HCEC 1CT (cell line): ENCODE data around the gene TMEM117.

Source experiments
- DNase-seq: peaks from one replicate; pipeline ENCODE4 v3.0.0-alpha.2; 2017

The TMEM117 gene

DNA sequence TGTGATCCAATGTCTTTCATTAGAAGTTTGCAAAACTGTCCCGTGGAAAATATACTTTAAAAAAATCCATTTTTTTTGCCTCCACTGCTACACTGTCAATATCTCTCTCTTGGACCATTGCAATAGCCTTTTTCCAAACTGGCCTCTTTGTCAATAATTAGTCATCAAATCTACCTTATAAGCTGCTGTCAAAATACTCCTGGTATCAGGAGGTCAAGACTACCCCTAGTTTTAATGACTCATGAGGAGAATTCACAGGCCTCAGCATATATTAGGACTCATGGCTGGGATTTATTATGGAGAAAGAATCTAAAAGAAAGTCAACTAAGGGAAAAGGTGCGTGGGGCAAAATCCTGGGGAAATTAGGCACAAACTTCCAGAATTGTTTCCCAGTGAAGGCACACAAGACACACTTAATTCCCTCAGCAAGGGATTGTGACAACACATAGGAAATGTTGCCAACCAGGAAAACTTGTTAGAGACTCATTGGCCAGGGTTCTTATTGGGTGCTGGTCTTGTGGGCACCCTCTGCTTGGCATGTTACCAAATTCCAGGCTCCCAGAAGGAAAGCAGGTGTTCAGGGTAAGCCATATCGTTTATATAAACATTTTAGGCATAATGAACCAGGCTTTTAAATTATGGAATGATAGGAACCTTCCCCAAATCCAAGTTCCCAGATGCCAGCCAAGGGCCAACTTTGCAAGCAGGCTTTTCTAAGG lies 56.1 kb downstream of the TMEM117 start:
- DNase-seq: peak; percentile 18

- DNase-seq: peak; percentile 61
These were observed 57.8 kb downstream of the TMEM117 start for GRCh38 chr12:43893670-43894069.

DNA sequence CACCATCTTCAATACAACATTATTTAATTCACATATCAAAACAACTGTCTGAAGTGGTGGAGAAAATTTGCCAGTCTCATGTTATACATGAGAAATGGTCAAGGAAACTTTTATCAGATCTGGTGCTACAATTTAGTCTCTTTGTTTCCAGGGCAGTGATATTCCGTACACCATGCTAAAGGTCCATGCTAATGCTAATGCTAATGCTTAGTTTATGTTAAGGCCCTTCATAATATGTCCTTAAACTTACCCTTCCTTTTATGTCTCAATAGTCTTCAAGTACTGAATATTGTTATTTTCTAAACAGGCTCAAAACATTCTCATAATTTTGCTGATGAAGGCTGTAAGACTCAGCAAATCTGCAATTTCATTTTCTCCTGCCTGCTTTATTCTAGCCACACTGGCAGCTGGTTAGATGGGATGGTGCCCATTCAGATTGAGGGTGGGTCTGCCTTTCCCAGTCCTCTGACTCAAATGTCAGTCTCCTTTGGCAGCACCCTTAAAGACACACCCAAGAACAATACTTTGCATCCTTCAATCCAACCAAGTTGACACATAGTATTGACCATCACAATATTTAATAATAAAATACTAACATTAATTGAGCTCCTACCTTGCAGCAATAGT lies 59.8 kb downstream of the TMEM117 start:
- DNase-seq: no peak

DNA sequence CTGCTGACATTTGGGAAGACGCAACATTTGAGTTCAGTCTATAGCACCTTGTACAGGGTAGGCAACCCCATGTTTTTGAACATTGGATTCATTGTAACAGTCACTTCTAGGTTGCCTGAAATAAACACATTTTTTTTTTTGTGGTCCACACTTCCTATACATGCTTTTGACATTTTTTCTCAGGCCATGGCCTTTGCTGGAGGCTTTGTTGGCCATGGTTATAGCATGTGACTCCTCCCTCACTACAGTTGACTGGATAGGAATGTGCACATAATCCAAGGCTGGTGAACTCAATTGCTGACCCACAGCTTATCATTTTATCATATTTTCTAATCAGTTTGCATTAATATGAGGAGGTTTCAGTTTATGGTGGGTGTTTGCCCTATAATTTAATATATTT lies 60.6 kb downstream of the TMEM117 start:
- no peak for DNase-seq

DNA sequence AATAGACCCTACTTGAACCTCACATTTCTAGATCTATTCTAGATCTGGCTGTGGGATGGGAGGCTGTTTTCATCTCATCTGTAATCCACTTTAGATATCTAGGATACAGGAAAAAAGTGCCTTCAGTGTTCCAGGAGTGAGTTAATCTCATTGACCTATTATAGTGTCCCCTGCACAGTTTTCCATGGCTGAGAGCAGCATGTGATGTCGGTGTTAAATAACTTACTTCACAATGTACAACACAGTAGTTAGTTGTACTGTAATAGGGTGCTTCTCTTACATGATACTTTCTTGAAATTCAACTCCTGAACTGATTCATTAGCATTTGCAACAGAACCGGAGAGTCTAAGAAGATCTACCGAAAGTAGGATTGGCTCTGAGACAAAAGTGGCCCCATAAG lies 62.6 kb downstream of the TMEM117 start:
- no peak for DNase-seq

DNA sequence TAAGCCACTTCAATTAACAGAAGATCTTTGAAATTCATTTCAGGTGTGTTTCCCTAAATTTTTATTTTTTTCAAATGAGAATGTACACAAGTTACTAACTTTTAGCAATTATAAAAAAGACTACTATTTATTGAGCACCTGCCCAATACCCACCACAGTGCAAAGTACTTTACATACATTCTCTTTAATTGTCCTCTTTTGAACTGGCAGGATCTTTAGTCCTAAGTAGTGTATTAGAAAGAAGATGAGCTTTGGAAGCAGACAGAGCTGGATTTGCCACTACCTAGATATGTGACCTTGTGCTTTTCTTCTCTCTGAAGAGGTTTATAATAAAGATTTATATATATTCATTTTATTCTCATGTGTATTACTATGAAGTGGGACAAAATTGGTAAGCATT lies 63.7 kb downstream of the TMEM117 start:
- no peak for DNase-seq

DNA sequence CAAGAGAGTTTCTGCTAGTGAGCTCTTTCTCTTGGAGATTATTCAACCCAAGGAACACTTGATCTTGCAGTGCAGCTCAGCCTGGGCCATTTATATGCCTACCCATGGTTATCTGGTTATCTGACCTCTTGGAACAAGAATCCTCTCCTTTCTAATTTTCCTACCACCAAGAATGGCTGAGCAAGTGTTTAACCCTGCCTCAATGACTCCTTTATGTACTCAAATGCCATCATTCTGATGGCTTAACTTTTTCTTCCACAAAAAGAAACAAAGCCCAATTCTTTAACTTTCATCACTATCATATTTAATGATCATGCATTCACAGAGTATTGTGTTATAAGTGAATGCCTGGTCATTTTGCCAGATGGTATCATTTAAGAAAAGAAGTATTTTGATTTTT lies 67.8 kb downstream of the TMEM117 start:
- no peak for DNase-seq

DNA sequence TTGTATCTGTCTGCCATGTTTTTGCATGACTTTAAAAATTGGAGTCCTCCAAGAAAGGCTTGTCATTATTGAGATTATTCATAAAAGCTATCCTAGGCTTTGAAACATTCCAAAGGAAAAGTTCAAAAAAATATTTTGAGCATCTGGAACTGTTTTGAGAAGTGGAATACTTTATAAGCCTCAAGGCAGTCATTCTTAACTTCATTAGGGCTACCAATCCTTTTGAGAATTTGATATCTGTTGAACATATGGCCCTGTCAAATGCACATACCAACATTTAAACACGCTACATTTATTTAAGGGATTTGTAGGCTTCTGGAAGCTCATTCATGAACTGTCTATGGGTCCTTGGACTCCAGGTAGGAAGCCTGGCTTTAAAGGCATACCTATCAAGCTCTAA lies 77.0 kb downstream of the TMEM117 start:
- no peak for DNase-seq

GRCh38 chr12:43914391-43914790 lies 78.5 kb downstream of the TMEM117 start:
- DNase-seq: no peak

- peak; percentile 15 for DNase-seq
These were observed 79.1 kb downstream of the TMEM117 start for GRCh38 chr12:43914923-43915468.

GRCh38 chr12:43917896-43918295 lies 82.0 kb downstream of the TMEM117 start:
- no peak for DNase-seq

- DNase-seq: peak; percentile 32
These were observed 85.9 kb downstream of the TMEM117 start for GRCh38 chr12:43921666-43922337.

DNA sequence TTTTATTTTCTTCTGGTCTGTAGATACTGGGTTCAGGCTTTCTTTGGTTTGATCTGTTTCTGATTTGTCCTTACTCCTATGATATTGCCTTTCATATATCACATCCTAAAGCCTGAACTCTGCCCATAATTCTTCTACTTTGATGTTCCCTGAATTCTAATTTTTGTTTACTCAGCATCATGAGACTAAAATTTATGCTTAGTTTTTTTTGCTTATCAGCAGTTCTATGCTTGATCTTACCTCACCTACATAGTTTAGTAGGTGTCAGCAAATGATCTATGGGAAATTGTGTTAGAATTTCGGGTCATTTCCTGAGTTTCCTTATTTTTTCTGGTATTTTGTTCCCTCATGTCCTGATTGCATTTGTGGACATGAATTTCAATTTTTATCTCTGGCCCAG lies 94.2 kb downstream of the TMEM117 start:
- no peak for DNase-seq

DNA sequence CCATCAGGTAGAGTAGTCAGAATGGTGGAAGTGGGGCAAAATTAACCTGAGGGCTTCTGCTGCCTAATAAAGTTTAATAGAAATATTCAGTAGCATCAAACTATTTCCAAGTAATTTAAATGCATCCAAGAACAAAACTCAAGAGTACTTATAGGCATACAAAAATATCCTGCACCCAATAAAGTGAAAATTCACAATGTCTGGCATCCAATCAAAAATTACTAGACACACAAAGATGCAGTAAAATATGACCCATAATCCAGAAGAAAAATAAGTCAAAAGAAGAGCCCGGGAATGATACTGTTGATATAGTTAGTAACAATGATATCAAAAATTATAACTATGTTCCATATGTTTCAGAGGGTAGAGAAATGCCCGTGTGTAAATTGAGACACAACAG lies 95.3 kb downstream of the TMEM117 start:
- DNase-seq: no peak

DNA sequence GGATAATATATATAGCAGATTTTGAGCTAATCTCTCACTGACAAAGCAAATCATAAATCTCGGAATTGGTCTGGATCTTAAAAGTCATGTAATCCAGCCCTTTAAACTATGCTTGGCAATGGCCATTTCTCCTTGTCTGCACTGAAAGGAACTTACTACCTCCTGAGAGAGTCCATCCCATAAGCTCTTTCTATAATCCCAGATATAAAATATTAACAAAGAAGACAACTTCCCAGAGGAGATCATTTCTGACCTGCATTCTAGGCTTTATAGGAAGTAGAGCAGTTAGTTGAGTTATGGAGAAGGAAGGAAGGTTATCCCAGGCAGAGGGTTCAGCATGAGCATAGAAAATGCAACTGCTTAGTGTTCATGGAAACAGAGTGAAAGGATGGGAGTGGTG lies 99.7 kb downstream of the TMEM117 start:
- no peak for DNase-seq

DNA sequence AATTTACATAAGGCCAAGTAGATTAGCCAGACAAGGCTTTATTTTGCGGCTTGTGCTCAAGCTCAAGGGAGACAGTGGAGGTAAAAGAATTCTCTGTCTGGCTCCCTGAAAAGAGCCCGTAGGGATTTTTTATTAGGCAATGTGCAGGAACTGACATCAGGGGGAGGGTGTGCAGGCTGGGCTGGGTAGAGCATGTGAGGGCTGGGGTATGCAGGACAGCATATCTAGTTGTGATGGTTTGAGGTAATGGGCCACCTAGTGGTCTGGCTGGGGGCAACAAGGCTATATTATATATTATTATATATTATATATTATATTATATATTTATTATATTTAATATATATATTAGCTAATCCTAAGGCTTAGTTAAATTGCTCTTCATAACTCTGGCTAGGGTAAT lies 102.1 kb downstream of the TMEM117 start:
- no peak for DNase-seq

GRCh38 chr12:43942379-43942778 lies 106.5 kb downstream of the TMEM117 start:
- no peak for DNase-seq

DNA sequence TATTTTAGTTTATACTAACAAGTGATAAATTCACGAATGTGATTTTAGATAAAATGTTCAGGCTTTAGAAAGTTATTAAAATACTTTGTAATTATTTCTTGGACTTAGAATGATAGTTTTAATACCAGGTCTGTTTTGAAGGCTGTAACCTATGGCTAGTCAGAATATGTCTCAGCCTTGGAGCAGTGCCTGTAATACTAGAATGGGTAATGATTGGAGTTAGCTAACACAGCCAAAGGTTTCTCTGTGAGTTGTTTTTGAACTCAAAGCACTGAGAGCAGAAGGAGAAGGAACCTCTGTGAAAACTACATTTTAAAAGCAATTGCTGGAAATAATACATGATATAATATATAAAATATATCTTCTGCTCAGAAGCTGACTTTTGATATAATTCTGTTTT lies 110.1 kb downstream of the TMEM117 start:
- DNase-seq: no peak

DNA sequence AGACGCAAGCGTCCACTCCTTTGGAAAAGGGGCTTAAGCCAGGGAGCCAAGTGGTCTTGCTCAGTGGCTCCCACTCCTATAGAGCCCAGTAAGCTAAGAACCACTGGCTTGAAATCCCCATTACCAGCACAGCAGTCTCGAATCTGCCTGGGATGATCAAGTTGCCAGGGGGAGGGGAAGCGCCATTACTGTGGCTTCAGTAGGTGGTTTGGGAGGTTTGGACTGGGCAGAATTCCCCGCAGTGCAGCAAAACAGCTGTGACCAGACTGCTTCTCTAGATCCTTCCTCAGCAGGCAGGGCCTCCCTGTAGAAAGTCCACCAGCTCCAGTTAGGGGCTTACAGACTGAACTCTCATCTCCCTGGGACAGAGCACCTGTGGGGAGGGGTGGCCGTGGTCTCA lies 115.4 kb downstream of the TMEM117 start:
- no peak for DNase-seq

GRCh38 chr12:43957732-43958372 lies 122.0 kb downstream of the TMEM117 start:
- peak; percentile 59 for DNase-seq

DNA sequence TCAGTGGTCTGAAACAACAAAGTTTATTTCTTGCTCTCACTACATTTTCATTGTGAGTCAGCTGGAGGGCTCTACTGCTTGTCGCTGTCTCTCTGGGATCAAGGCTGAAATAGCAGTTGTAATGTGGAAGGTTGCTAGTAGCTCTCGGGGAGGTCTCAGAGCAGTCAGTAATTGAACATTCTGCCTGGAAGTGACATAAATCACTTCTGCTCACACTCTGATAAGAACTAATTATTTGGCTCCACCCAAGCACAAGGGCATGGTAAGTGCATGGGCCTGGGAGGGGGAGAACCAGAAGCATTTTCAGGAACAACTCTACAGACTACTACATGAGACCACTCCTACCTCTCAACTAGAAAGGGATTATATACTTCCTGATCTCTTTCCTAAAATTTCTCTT lies 128.2 kb downstream of the TMEM117 start:
- no peak for DNase-seq

GRCh38 chr12:43964961-43965360 lies 129.1 kb downstream of the TMEM117 start:
- DNase-seq: no peak

- no peak for DNase-seq
These were observed 130.0 kb downstream of the TMEM117 start for GRCh38 chr12:43965899-43966298.

- no peak for DNase-seq
These were observed 132.9 kb downstream of the TMEM117 start for GRCh38 chr12:43968736-43969135.
